AG09309 (cell line): ENCODE measurements around the gene ADNP2.

ENCODE experiments used
- DNase-seq: peaks from one replicate; pipeline ENCODE4 v3.0.0-alpha.2; 2010; ENCODE audit warnings: low read depth
- H3K4me3 ChIP-seq: 2 replicates; pipeline ENCODE4 v1.5.1; 2011; ENCODE audit warnings: mild to moderate bottlenecking, low read depth, low read length, moderate library complexity; ENCODE audit not compliant: control insufficient read depth
- TF ChIP-seq, protein P1 (sequence below): IDR thresholded peaks from 2 replicates; pipeline ENCODE4 v1.5.1; 2011; ENCODE audit warnings: mild to moderate bottlenecking, low read depth, low read length, inconsistent platforms; ENCODE audit not compliant: insufficient read depth, control insufficient read depth; ENCODE audit errors: missing control alignments

The ADNP2 gene

DNA sequence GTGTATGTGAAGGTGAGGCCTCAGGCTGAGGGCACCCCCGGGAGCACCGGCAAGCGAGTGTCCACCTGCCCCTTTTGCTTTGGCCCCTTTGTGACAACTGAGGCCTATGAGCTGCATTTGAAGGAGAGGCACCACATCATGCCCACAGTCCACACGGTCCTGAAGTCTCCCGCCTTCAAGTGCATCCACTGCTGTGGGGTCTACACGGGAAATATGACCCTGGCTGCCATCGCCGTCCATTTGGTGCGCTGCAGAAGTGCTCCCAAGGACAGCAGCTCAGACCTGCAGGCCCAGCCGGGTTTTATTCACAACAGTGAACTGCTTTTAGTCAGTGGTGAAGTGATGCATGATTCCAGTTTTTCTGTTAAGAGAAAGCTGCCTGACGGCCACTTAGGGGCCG, 28.9 kb downstream of the ADNP2 start:
- TF ChIP-seq, protein P1, sequence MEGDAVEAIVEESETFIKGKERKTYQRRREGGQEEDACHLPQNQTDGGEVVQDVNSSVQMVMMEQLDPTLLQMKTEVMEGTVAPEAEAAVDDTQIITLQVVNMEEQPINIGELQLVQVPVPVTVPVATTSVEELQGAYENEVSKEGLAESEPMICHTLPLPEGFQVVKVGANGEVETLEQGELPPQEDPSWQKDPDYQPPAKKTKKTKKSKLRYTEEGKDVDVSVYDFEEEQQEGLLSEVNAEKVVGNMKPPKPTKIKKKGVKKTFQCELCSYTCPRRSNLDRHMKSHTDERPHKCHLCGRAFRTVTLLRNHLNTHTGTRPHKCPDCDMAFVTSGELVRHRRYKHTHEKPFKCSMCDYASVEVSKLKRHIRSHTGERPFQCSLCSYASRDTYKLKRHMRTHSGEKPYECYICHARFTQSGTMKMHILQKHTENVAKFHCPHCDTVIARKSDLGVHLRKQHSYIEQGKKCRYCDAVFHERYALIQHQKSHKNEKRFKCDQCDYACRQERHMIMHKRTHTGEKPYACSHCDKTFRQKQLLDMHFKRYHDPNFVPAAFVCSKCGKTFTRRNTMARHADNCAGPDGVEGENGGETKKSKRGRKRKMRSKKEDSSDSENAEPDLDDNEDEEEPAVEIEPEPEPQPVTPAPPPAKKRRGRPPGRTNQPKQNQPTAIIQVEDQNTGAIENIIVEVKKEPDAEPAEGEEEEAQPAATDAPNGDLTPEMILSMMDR: no peak
- no peak for DNase-seq
- no peak overlapping the region for H3K4me3 ChIP-seq

DNA sequence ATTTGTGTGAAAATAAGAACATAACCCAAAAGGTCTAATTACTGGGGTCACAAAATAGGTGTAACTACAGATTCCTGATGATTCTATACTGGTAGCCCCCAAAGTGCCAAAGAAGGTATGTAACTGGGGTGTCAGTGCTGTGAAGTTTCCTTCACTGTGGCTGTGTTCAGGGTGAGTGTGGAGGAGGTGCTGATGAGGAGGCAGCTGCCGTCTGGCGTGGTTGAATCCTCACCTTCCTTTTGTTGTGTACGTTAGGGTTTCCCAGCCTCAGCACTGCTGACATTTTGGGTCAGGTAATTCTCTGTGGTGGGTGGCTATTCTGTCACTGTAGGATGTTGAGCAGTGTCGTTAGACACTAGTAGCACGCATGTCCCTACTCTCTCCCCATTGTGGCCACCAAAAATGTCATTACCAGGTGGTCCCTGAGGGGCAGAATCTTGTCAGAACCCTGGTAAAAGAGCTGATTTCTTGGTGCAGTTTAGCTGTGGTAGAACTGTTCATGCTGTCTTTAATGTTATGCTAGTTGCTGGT, 31.5 kb downstream of the ADNP2 start:
- DNase-seq: no peak

DNA sequence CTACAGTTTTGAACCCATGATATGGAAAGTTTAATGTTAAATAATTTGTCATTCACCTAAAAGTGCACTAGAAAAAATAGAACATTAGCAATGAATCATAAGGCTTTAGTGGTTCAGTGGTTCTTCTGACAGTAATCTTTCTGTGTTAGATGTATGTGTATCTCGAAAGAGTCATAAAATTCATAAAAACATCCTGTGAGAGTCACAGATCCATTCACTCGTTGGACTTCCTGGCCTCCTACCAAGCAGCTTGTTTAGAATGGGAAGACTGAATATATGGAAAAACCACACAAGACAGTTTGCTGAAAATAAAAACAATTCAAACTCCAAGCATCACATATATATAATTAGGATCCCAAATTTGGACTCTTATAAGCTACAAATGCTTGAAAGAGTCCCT, 34.8 kb downstream of the ADNP2 start:
- DNase-seq: peak; percentile 11

More for the DNA sequence above, 31.5 kb downstream of the ADNP2 start:
- TF ChIP-seq, protein P1: no peak
- H3K4me3 ChIP-seq: no peak overlapping the region

DNA sequence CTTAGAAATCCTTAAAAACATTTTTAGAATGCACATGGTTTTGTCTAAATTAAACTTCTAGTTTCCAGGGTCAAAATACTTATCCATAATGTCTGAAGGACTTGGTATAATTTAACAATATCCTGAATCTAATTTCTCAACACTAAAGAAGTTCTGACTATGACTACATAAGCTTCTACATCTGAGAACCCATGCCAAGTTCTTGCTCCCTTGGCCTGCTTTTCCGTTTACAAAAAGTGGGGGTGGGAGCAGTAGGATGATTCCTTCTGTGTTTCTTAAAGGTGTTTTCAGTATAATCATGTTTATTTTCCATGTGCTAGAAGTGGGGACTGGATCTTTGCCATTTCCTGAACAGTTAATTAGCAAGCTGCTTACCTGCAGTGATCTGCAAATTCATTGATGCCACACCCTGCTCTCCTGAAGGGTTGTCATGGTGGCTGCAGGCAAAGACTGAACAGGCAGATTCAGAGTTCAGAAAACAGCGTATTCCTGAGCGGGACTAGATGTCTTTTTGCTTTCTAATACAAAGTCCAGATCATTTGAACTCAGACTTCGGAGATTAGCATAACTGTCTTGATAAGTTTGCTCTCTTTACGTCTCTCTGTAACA, 36.2 kb downstream of the ADNP2 start:
- H3K4me3 ChIP-seq: no peak overlapping the region
- DNase-seq: no peak
- TF ChIP-seq, protein P1: no peak

More for the DNA sequence above, 34.8 kb downstream of the ADNP2 start:
- no peak overlapping the region for H3K4me3 ChIP-seq
- TF ChIP-seq, protein P1: no peak

DNA sequence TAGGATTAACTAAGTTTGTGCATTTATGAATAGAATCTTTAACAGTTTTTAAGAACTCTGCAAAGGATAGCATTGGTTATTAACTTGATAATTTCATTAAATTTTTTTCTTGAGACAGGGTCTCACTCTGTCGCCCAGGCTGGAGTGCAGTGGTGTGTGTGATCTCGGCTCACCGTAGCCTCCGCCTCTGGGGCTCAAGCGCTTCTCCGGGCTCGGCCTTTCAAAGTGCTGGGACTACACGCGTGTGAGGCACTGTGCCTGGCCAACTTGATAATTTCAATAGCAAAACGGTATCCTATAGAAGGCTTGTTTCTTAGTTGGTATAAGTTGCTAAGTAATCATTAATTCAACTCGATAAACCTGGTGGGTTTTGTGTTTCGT, 38.0 kb downstream of the ADNP2 start:
- H3K4me3 ChIP-seq: peak overlapping the region; percentile 55
- TF ChIP-seq, protein P1: no peak

DNA sequence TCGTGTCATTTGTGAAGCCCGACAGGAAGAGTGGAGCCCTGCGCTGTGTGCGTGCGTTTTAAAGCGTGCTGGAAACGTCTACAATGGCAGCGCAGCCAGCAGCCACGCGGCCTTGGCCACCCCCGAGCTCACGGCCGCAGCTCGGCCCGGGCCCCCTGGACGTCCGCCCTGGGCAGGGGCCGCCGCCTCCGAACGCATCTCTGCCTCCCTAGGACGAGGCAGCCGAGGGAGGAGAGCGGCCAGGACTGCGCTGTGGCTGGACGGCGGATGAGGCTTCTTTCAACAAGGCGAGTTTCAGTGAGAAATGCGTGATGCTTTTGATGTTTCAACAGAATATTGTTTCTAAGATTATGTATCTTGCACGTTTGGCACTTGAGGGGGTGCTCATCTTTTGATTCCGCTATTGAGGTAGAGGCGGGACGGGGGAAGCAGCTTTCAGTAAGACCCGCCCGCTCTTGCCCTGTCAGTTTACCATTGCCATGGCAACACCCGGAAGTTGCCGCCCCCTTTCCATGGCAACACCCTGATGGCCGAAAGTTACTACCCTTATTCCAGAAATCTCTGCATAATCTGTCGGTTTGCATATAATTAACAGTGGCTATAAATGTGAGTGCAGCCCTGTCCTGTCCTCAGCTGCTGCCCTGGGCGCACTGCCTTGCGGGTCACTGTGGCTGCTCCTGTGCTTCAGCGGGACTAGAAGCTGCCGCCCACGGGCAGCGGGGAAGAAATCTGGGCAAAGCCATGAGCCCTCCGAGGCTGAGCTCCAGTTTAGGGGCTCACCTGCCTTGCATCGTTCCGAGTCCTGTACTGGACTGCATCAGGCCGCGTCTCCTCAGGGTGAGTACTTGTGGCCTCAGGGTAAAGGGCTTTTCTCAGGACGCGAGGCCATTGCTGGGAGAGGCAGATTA, 38.6 kb downstream of the ADNP2 start:
- H3K4me3 ChIP-seq: peak overlapping the region; percentile 55
- TF ChIP-seq, protein P1: no peak
- DNase-seq: peak; percentile 51

More for the DNA sequence above, 38.0 kb downstream of the ADNP2 start:
- DNase-seq: no peak
